Measurements from ENCODE around the gene PHAF1. TPM values are rescaled to one million over a fixed set of nuclear protein-coding genes. Genes with fewer than 3 reads are reported as not detected.

PHAF1 gene
- total RNA-seq: 28.2 TPM

GRCh38 chr16:67109407-67110135 is at the start of gene PHAF1:
TSS of gene PHAF1 (plus strand) at chr16:67109941. CDS start at chr16:67110176, 235 bp downstream.

GRCh38 chr16:67150833-67151396 is 41.2 kb downstream of the PHAF1 start, which contains the start of gene B3GNT9:
TSS of gene B3GNT9 (minus strand) at chr16:67150998. CDS start at chr16:67150485, 513 bp downstream.

GRCh38 chr16:67164599-67165061 is 54.9 kb downstream of the PHAF1 start, which contains the start of gene HSF4:
TSS of gene HSF4 (plus strand) at chr16:67164745. CDS start at chr16:67164812, 67 bp downstream.

GRCh38 chr16:67170168-67170948 is 60.6 kb downstream of the PHAF1 start, which contains the start of gene NOL3:
TSS of gene NOL3 (plus strand) at chr16:67170538.

GRCh38 chr16:67183627-67184452 is 74.1 kb downstream of the PHAF1 start, which contains the start of gene MATCAP1:
TSS of gene MATCAP1 (minus strand) at chr16:67183963. CDS start at chr16:67180610, 3,353 bp downstream.

GRCh38 chr16:67190041-67190440 is 80.3 kb downstream of the PHAF1 start, which contains the start of gene EXOC3L1:
TSS of gene EXOC3L1 (minus strand) at chr16:67190136. CDS start at chr16:67189676, 460 bp downstream.

GRCh38 chr16:67191995-67192681 is 82.4 kb downstream of the PHAF1 start, which contains the start of gene E2F4:
TSS of gene E2F4 (plus strand) at chr16:67192155. CDS start at chr16:67192228, 73 bp downstream.

Other genes starting within 250 kb of the PHAF1 start
- gene PDP2, start 229.4 kb upstream of the PHAF1 start, total RNA-seq: 12.7 TPM
- gene CDH16, start 191.1 kb upstream of the PHAF1 start, total RNA-seq: not detected
- 52.9 TPM for gene RRAD, start 184.4 kb upstream of the PHAF1 start, total RNA-seq
- gene CIAO2B, start 175.5 kb upstream of the PHAF1 start, total RNA-seq: 87.1 TPM
- 34.1 TPM for gene CES2, start 174.4 kb upstream of the PHAF1 start, total RNA-seq
- 0.77 TPM for gene CES3, start 148.7 kb upstream of the PHAF1 start, total RNA-seq
- 8.9 TPM for gene CES4A, start 121.4 kb upstream of the PHAF1 start, total RNA-seq
- gene CBFB, start 80.8 kb upstream of the PHAF1 start, total RNA-seq: 47.7 TPM
- gene B3GNT9, start 41.1 kb downstream of the PHAF1 start, total RNA-seq: 26.2 TPM
- 6.3 TPM for gene TRADD, start 50.0 kb downstream of the PHAF1 start, total RNA-seq
- 7.9 TPM for gene FBXL8, start 50.0 kb downstream of the PHAF1 start, total RNA-seq
- gene HSF4, start 54.8 kb downstream of the PHAF1 start, total RNA-seq: 33.2 TPM
- gene NOL3, start 60.6 kb downstream of the PHAF1 start, total RNA-seq: 12.4 TPM
- gene MATCAP1, start 74.0 kb downstream of the PHAF1 start, total RNA-seq: 44.2 TPM
- gene EXOC3L1, start 80.2 kb downstream of the PHAF1 start, total RNA-seq: 3.9 TPM
- gene E2F4, start 82.2 kb downstream of the PHAF1 start, total RNA-seq: 39.0 TPM
- 1.4 TPM for gene ELMO3, start 89.2 kb downstream of the PHAF1 start, total RNA-seq
- 26.4 TPM for gene TMEM208, start 117.2 kb downstream of the PHAF1 start, total RNA-seq
- gene FHOD1, start 137.5 kb downstream of the PHAF1 start, total RNA-seq: 13.1 TPM
- 1.0 TPM for gene SLC9A5, start 139.0 kb downstream of the PHAF1 start, total RNA-seq
- gene PLEKHG4, start 169.6 kb downstream of the PHAF1 start, total RNA-seq: 23.3 TPM
- gene KCTD19, start 216.8 kb downstream of the PHAF1 start, total RNA-seq: 0.44 TPM
- gene LRRC36, start 216.9 kb downstream of the PHAF1 start, total RNA-seq: 1.5 TPM